Progenitor cell of endocrine pancreas (in vitro differentiated cells): Measurements from ENCODE around the gene TMEM236. TPM values are rescaled to one million over a fixed set of nuclear protein-coding genes. Genes with fewer than 3 reads are reported as not detected.

Experiments
- DNase-seq: peaks from one replicate; pipeline ENCODE4 v3.0.0; 2021; ENCODE audit warnings: low spot score; ENCODE audit not compliant: unreplicated experiment
- H3K27ac Mint-ChIP-seq: 2 replicates; pipeline ENCODE4 v1.8.0; 2021; ENCODE audit warnings: mild to moderate bottlenecking, moderate library complexity, mixed read lengths
- H3K27me3 Mint-ChIP-seq: 2 replicates; pipeline ENCODE4 v1.8.0; 2021; ENCODE audit warnings: mixed read lengths
- H3K36me3 Mint-ChIP-seq: 2 replicates; pipeline ENCODE4 v1.8.0; 2022; ENCODE audit warnings: mixed read lengths; ENCODE audit not compliant: insufficient read depth
- H3K4me1 Mint-ChIP-seq: 2 replicates; pipeline ENCODE4 v1.8.0; 2021; ENCODE audit warnings: low read depth, mixed read lengths
- H3K4me3 Mint-ChIP-seq: 2 replicates; pipeline ENCODE4 v1.8.0; 2021; ENCODE audit warnings: low read depth, mild to moderate bottlenecking, moderate library complexity, mixed read lengths
- H3K9me3 Mint-ChIP-seq: 2 replicates; pipeline ENCODE4 v1.8.0; 2021; ENCODE audit warnings: low read depth, mixed read lengths
- total RNA-seq: library from RNA; stranded (reverse); gene quantifications from 2 replicates; pipeline ENCODE4 v1.2.1, GENCODE V29; 2021
- TF ChIP-seq, protein P1 (sequence below): fragments of 200-600 bp; sonication (generic); IDR thresholded peaks from one replicate; pipeline ENCODE4 v1.5.0; 2021; ENCODE audit warnings: antibody characterized with exemption, mild to moderate bottlenecking; ENCODE audit not compliant: unreplicated experiment

Gene TMEM236
- total RNA-seq, 1 donor from 2014 or later: 0.07 TPM

DNA sequence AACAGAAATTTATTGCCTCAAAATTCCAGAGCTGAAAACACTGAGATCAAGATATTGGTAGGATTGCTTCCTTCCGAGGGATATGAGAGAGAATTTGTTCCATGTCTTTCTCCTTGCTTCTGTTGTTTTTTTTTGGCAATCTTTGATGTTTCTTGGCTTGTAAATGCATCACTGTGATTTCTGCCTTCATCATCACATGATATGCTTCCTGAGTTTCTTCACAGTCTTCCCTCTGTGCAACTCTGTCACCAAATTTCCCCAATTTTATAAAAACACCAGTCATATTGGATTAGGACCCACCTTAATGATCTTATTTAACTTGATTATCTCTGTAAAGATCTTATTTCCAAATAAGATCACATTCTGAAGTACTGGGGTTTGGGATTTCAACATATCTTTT, 14.7 kb downstream of the TMEM236 start:
- H3K27ac Mint-ChIP-seq: no peak overlapping the region
- TF ChIP-seq, protein P1, sequence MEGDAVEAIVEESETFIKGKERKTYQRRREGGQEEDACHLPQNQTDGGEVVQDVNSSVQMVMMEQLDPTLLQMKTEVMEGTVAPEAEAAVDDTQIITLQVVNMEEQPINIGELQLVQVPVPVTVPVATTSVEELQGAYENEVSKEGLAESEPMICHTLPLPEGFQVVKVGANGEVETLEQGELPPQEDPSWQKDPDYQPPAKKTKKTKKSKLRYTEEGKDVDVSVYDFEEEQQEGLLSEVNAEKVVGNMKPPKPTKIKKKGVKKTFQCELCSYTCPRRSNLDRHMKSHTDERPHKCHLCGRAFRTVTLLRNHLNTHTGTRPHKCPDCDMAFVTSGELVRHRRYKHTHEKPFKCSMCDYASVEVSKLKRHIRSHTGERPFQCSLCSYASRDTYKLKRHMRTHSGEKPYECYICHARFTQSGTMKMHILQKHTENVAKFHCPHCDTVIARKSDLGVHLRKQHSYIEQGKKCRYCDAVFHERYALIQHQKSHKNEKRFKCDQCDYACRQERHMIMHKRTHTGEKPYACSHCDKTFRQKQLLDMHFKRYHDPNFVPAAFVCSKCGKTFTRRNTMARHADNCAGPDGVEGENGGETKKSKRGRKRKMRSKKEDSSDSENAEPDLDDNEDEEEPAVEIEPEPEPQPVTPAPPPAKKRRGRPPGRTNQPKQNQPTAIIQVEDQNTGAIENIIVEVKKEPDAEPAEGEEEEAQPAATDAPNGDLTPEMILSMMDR: no peak
- no peak for DNase-seq
- H3K4me3 Mint-ChIP-seq: no peak overlapping the region
- H3K4me1 Mint-ChIP-seq: no peaks in the 10 kb centered on the region
- peaks cover 5% of the 10 kb centered on the region for H3K9me3 Mint-ChIP-seq
- peaks cover 54% of the 10 kb centered on the region for H3K27me3 Mint-ChIP-seq
- H3K36me3 Mint-ChIP-seq: no peaks in the 10 kb centered on the region

DNA sequence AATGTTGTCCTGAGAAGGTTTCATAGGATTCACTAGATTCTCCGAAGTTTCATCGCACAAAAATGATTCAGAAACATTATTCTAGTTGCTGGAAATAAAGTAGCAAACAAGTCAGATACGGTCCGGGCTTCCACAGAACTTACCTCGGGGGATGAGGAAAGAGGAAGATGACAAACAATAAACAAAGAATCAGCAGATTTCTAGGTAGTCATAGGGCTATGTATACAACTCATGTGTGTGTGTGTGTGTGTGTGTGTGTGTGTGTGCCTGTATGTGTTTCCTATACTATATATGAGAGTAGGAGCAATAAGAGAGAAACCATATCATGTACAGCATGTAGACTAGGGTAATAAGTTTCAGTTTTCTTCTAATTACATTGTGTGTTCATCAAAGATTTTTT, 16.5 kb downstream of the TMEM236 start:
- Mint-ChIP-seq H3K9me3 (peaks cover 5% of the 10 kb centered on the region), H3K36me3 (no peaks in the 10 kb centered on the region)

DNA sequence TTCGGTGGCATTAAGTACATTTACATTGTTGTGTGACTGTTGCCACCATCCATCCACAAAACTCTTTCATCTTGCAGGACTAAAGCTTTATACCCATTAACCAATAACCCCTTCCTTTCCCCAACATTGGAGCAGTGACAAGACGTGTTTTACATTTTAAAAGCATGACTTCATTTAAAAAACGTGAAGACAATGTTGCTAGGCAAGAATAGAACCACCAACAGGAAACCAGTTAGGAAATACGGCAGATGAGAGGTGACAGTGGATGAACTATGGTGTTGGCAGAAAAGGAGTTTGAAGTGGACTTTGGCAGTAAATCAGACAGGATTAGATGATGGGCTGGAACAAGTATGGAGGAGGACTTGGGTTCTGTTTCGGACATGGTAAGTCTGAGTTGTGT, 17.0 kb downstream of the TMEM236 start:
- no peak for DNase-seq
- TF ChIP-seq, protein P1: no peak

More for the DNA sequence above, 16.5 kb downstream of the TMEM236 start:
- H3K4me3 Mint-ChIP-seq: no peak overlapping the region
- H3K4me1 Mint-ChIP-seq: no peaks in the 10 kb centered on the region
- DNase-seq: no peak
- no peak overlapping the region for H3K27ac Mint-ChIP-seq
- H3K27me3 Mint-ChIP-seq: peaks cover 41% of the 10 kb centered on the region
- TF ChIP-seq, protein P1: no peak

DNA sequence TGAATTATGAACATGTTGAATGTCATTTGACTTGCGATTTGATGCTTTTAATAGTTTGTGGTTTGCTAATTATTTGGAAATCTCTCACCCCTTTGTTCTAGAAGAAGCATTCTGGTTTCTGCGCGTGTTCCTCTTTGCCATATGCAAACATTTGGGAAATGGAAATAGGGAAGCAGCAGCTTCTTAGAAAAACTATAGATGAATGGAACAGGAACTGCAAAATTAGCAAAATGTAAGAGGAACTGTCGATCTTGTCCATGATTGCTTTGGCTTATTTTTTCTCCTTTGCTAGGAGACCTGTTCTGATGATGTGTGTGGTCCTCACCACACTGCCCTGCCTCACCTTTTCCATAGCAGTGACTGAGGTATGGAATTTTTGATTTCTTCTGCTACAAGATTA, 19.0 kb downstream of the TMEM236 start:
- DNase-seq: no peak
- TF ChIP-seq, protein P1: no peak
- Mint-ChIP-seq H3K27me3 (peaks cover 27% of the 10 kb centered on the region), H3K4me1 (no peaks in the 10 kb centered on the region), H3K4me3 (no peak overlapping the region), H3K9me3 (peaks cover 4% of the 10 kb centered on the region), H3K36me3 (no peaks in the 10 kb centered on the region), H3K27ac (no peak overlapping the region)

More for the DNA sequence above, 17.0 kb downstream of the TMEM236 start:
- no peak overlapping the region for H3K4me3 Mint-ChIP-seq
- H3K9me3 Mint-ChIP-seq: peaks cover 5% of the 10 kb centered on the region
- H3K27ac Mint-ChIP-seq: no peak overlapping the region
- H3K36me3 Mint-ChIP-seq: no peaks in the 10 kb centered on the region
- H3K4me1 Mint-ChIP-seq: no peaks in the 10 kb centered on the region
- peaks cover 37% of the 10 kb centered on the region for H3K27me3 Mint-ChIP-seq

DNA sequence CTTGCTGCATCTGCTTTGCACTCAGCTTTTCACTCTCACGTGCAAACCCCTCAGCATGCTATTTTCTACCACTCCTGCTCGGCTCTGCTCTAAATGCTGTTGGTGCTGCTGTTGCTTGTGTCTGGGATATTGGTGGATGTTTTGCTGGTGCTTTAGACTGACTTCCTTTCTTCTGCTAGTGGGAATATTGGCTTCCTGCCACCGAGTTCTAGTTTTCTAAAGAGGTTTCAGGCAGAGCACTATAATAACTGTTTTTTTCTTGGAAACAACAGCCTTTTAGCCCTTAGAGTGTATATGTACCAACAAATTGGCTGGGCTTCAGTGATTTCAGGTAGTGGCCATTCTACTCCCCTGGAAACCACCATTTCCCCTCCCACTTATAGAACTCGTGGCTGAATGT, 27.8 kb downstream of the TMEM236 start:
- Mint-ChIP-seq H3K4me1 (no peaks in the 10 kb centered on the region), H3K27ac (no peak overlapping the region), H3K27me3 (peaks cover 48% of the 10 kb centered on the region), H3K9me3 (no peaks in the 10 kb centered on the region), H3K36me3 (no peaks in the 10 kb centered on the region), H3K4me3 (no peak overlapping the region)
- no peak for DNase-seq
- TF ChIP-seq, protein P1: no peak
